Motor neuron (in vitro differentiated cells): ENCODE results near the gene ERFL. TPM values are rescaled to one million over a fixed set of nuclear protein-coding genes. Genes with fewer than 3 reads are reported as not detected.

Experiments used
- ATAC-seq, 8 experiments: fragments of 200-7000 bp; cut with Tn5 transposase; replicated peaks in 6 of 8; 2 replicates each; pipeline ENCODE4 v1.8.0; 2021; ENCODE audit warnings: mild to moderate bottlenecking in 8 of 8, moderate library complexity in 8 of 8
- H3K27ac ChIP-seq, 2 donors: fragments of 250-450 bp; sonication (Bioruptor Pico); 2 replicates each; pipeline ENCODE4 v1.9.0; 2021; ENCODE audit warnings: antibody characterized with exemption in 2 of 2, mild to moderate bottlenecking in 2 of 2, moderate library complexity in 1 of 2
- H3K4me1 ChIP-seq, 2 donors: fragments of 250-450 bp; sonication (Bioruptor Pico); replicated peaks in 1 of 2; 2 replicates each; pipeline ENCODE4 v1.6.1; 2021; ENCODE audit warnings: antibody characterized with exemption in 2 of 2, mild to moderate bottlenecking in 2 of 2, moderate library complexity in 1 of 2
- H3K4me3 ChIP-seq, 5 donors: fragments of 250-450 bp; sonication (Bioruptor Pico); 2 replicates each; pipeline ENCODE4 v1.9.0; 2021; ENCODE audit warnings: antibody characterized with exemption in 5 of 5, mild to moderate bottlenecking in 5 of 5, moderate library complexity in 4 of 5
- WGBS, 10 experiments: fragments of 450-650 bp; shearing (Covaris generic); methylation state at CpG; one replicate each; pipeline ENCODE4 v1.0.0; 2022; 5-methylcytosine and 5-hydroxymethylcytosine counted together
- in situ Hi-C, 9 experiments: fragments of 400-800 bp; cut with MboI; loops; one replicate each; pipeline ENCODE4 v1.15.0; 2021; ENCODE audit warnings: low sequenced_read_pairs in 9 of 9, low pct_unique_long_range_greater_than_20kb in 2 of 9; ENCODE audit not compliant: unreplicated experiment in 9 of 9
- total RNA-seq, 8 experiments: library from RNA; unstranded; fragments of 300-600 nt; gene quantifications; 2 replicates each; pipeline versions ENCODE4 v1.2.3 to v1.2.4, GENCODE V29; 2022

The ERFL gene
- total RNA-seq, 8 experiments from 2014 or later = 0.25 to 1.8 (median 0.59) TPM

DNA sequence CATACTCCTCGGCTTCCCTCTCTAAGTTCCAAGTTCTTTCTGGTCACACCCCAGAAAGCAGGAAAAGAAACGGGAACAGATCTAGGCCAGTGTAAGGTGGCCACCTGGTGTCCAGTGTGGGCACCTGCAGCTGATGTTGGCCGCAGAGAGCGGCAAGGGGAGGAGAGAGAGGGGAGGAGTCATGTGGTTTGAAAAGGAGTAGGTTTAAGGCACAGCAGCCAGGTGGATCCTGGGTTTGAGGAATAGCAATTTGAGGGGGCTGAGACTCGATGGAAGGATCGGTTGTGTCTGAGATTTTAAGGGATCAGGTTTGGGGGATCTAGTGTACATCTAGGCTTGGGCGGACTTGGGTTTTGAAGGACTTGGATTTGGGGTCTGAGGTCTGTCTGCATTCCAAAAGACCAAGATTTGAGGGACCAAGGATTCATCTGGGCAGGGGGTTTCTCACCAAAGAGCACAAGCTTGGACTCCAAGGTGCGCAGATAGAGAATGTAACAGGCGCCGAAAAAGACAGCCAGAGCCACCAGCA lies 29.7 kb upstream of the ERFL start:
- in situ Hi-C loops = loop anchor here in 2 of 9 experiments (10.0 kb wide), 2 partner anchors 73 to 83 kb away; partner anchors contain the start of genes ARHGEF1 (in 1 of the 2) and CD79A (in 1 of the 2)
- peak overlapping the region; percentile 92 to 96 for H3K27ac ChIP-seq
- H3K4me3 ChIP-seq = peak overlapping the region; percentile 71 to 98 (median 92)
- 0 to 30% (median 14%) methylated on average over 1 to 4 of the region's 10 CpGs; no CpG with 5 or more reads in 2 of the 10 experiments for WGBS, 10 experiments
- H3K4me1 ChIP-seq = peaks cover 5 to 10% of the 10 kb centered on the region in 2 donors
- peak; percentile 26 to 63 (median 45) for ATAC-seq

DNA sequence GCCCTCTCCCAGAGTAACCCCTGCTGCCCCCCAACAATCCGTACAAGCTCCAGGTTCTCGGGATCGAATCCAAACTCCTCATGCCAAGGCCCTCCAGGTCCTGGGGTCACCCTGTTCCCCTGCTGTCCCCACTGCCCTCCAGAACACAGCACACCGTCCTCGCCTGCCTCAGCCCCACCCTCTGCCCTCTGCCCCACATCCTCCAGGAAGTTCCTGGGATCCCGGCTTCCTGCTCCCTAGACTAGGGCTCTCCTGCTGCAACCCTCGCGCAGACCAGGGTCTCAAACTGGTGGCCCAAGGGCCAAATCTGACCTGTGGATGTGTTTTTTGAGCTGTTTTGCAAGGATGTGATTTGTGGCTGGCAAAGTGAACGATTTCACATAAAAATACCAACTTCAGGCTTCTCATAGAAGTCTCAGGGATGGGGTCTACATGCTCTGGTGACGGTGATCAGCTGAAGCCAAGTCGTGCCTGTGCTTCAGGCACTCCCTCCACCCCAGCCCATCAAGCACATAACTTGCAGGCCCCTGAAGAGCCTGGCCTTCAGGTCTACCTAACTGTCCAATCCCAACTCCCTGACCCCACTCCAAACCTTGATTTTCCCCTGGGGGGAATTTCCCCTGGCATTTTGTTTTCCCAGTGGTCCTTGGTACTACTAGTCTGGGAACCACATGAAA lies 29.1 kb upstream of the ERFL start:
- ATAC-seq = no peak

DNA sequence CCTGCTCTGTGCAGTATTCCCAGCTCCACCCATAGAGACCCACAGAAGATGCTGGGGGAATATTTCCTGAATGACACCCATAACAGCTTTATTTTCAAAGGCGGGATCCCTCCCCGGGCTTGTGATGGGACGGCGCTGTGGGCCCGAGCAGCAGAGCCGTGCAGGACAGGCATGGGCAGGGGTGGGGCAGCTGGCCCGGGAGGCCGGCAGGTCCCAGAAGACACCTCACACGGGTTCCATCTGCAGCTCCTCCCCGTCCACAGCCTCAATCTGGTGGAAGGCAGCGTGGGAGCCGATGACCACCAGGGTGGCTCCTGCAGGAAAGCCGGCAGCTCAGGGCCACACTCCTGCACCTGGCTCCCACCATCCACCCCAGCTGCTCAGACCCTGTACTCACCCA lies 28.4 kb upstream of the ERFL start:
- 93 to 100% (median 96%) methylated on average over 1 to 5 of the region's 13 CpGs; no CpG with 5 or more reads in 7 of the 10 experiments for WGBS, 10 experiments
- Histone ChIP-seq H3K4me3 (no peak overlapping the region), H3K27ac (no peak overlapping the region), H3K4me1 (peaks cover 5 to 12% of the 10 kb centered on the region in 2 donors)
- in situ Hi-C loops = loop anchor here in 2 of 9 experiments (10.0 kb wide), 2 partner anchors 72 to 82 kb away; partner anchors contain the start of genes ARHGEF1 (in 1 of the 2) and CD79A (in 1 of the 2)
- no peak for ATAC-seq

More for the DNA sequence above, 29.1 kb upstream of the ERFL start:
- Histone ChIP-seq H3K27ac (no peak overlapping the region), H3K4me1 (peaks cover 5 to 10% of the 10 kb centered on the region in 2 donors), H3K4me3 (peak overlapping the region in 2 of 5 donors; percentile 94 to 98)
- in situ Hi-C loops = loop anchor here in 2 of 9 experiments (10.0 kb wide), 2 partner anchors 72 to 82 kb away; partner anchors contain the start of genes ARHGEF1 (in 1 of the 2) and CD79A (in 1 of the 2)
- 61 to 100% (median 88%) methylated on average over 1 to 5 of the region's 11 CpGs; no CpG with 5 or more reads in 4 of the 10 experiments for WGBS, 10 experiments

DNA sequence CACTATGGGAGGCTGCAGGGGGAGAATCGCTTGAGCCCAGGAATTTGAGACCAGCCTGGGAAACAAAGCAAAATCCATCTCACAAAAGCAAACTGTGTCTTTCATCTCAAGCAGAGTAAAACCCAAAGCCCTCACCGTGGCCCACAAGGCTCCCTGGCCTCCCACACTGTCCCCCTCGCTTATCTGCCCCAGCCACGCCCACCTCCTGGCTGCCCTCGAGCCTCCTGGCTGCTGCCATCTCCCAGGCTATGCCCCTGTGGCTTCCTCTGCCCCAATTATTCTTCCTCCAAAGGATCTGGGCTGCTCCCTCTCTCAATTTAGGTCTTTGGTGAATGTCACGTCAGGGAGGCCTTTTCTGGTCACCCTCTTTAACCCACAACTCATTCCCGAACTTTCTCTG lies 27.3 kb upstream of the ERFL start:
- 60 to 100% (median 80%) methylated on average over 1 to 4 of the region's 7 CpGs; no CpG with 5 or more reads in 6 of the 10 experiments for WGBS, 10 experiments
- in situ Hi-C loops = loop anchor here in 2 of 9 experiments (10.0 kb wide), 2 partner anchors 71 to 81 kb away; partner anchors contain the start of genes ARHGEF1 (in 1 of the 2) and CD79A (in 1 of the 2)
- Histone ChIP-seq H3K4me1 (peaks cover 5 to 15% of the 10 kb centered on the region in 2 donors), H3K27ac (no peak overlapping the region), H3K4me3 (no peak overlapping the region)
- ATAC-seq = no peak

DNA sequence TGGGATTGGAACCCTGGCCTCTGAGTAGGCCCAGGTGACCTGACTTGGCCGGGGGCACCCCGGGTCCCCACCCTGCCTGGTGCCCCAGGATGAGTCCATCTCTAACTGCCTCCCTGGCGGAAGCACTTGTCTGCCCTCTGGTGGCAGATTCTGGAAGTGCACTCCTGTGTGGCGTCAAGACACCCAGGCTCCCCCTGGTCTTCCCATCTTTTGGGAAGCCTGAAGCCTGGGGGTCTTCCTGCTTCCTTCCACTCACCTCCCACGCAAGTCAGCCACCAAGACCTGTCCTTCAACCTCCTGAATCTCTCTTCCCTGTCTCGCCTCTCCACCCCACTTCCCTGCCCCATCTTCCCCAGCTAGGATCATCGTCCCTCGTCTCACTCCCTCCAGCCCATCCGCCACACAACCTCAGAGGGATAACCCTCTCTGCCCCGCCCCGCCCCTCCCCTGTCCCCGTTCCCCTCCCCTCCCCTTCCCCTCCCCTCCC lies 23.5 kb upstream of the ERFL start:
- no peak overlapping the region for H3K4me3 ChIP-seq
- WGBS, 10 experiments = 0% methylated on average over 2 to 4 of the region's 12 CpGs; no CpG with 5 or more reads in 8 of the 10 experiments
- no peak overlapping the region for H3K27ac ChIP-seq
- in situ Hi-C loops = loop anchor here in 2 of 9 experiments (10.0 kb wide), 2 partner anchors 67 to 77 kb away; partner anchors contain the start of genes ARHGEF1 (in 1 of the 2) and CD79A (in 1 of the 2)
- peak; percentile 78 to 97 (median 82) for ATAC-seq
- peaks cover 0 to 5% of the 10 kb centered on the region in 2 donors for H3K4me1 ChIP-seq

DNA sequence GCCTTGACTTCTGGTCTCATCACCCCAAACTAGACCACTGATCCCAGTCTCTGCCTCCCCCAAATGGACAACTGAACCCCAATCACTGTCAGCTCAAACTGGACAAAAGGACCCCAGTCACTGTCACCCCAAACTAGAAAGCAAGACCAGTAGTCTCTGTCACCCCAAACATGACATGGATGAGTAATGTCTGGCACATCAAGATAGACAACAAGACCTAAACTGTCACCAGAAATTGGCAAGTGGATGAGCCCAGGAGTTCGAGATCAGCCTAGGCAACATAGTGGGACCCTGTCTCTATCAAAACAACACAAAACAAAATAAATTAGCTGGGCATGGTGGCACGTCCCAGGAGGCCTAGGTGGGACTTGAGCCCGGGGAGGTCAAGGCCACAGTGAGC lies 18.8 kb upstream of the ERFL start:
- 33 to 80% (median 67%) methylated on average over 1 to 3 of the region's 3 CpGs; no CpG with 5 or more reads in 6 of the 10 experiments for WGBS, 10 experiments
- no peak for ATAC-seq
- in situ Hi-C loops = no loop called here
- no peak overlapping the region for H3K4me3 ChIP-seq
- peaks cover 0 to 5% of the 10 kb centered on the region in 2 donors for H3K4me1 ChIP-seq
- no peak overlapping the region for H3K27ac ChIP-seq

DNA sequence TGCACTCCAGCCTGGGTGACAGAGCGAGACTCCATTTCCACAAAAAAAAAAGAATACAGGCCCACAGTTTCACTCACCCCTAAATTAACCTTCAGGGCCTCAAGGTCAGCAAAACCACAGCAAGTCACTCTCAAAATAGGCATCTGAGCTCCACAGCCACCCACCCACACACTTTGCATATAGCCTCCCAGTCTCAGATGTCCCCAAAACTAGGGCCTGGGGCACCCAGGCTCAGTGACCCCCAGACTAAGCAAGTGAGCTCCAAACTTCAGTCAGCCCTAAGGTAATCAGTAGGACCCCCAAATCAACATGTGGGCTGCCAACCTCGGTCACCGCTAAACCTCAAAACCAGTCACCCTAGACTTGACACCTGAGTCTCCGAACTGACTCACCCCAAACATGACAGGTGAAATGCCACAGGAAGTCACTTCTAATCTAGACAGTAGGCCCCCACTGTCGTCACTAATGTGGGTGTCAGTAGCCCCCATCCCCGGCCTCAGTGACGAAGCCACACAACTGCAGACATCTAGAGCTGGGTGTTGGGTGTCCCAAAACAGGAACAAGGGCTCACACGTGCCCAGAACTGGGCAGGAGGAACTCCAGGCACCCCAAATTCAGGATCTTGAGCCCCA lies 17.0 kb upstream of the ERFL start:
- Histone ChIP-seq H3K4me1 (peaks cover 3 to 4% of the 10 kb centered on the region in 2 donors), H3K4me3 (no peak overlapping the region), H3K27ac (no peak overlapping the region)
- no peak for ATAC-seq
- WGBS, 10 experiments = 40 to 100% (median 71%) methylated on average over 1 to 3 of the region's 8 CpGs; no CpG with 5 or more reads in 5 of the 10 experiments
- in situ Hi-C loops = no loop called here

DNA sequence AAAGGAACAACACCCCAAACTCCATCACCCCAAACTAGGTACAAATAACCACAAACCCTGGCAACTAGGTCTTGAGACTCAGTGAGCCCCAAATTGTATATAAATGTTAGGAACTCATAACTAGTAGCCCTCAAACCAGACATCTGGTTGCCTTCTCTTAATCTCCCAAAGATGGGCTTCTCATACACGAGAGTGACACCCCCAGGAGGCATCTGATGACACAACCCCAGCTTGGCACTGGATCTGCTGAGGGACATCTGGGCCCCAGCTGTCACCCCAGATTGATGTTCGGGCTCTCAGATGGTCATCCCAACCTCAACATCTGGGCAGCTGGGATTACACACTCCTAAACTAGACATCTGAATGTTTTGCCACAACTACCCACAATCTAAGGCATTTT lies 16.1 kb upstream of the ERFL start:
- WGBS, 10 experiments = 0 to 64% (median 17%) methylated on average over 1 to 2 of the region's 2 CpGs; no CpG with 5 or more reads in 7 of the 10 experiments
- Histone ChIP-seq H3K27ac (no peak overlapping the region), H3K4me3 (no peak overlapping the region), H3K4me1 (peaks cover 4 to 7% of the 10 kb centered on the region in 2 donors)
- in situ Hi-C loops = no loop called here
- no peak for ATAC-seq

DNA sequence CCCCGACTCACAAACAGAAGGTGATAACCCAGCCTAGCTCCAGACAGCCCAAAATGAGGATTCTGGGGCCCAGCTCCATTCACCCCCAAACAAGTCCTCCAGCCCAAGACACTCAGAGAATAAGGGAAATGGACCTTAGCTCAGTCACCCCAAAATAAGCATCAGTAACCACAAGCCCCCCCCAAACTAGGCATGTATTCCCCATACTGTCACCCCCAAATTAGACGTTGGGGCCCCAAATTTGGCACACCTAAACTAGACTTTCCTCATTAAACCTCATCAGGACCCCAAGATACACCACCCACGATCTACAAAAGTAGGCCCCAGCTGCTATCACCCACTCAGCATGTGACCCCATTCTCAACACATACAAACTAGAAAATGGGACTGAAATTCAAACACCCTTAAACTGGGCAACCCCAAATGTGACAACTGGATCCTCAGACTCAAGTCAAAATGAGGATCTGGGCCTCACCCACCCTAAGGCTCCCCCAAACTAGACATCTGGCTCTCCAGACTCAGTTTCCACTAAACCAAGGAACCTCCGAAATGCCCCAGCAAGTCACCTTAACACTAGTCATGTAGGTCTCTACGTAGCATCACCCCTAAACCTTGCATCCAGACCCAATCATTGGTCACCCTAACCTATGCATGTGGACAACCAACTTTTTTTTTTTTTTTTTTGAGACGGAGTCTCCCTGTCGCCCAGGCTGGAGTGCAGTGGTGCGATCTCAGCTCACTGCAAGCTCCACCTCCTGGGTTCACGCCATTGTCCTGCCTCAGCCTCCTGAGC lies 13.4 kb upstream of the ERFL start:
- peaks cover 17 to 21% of the 10 kb centered on the region in 2 donors for H3K4me1 ChIP-seq
- no peak overlapping the region for H3K27ac ChIP-seq
- 83 to 100% (median 92%) methylated on average over 1 to 3 of the region's 9 CpGs; no CpG with 5 or more reads in 5 of the 10 experiments for WGBS, 10 experiments
- peak overlapping the region in 3 of 5 donors; percentile 36 to 44 (median 41) for H3K4me3 ChIP-seq
- no peak for ATAC-seq
- in situ Hi-C loops = no loop called here

DNA sequence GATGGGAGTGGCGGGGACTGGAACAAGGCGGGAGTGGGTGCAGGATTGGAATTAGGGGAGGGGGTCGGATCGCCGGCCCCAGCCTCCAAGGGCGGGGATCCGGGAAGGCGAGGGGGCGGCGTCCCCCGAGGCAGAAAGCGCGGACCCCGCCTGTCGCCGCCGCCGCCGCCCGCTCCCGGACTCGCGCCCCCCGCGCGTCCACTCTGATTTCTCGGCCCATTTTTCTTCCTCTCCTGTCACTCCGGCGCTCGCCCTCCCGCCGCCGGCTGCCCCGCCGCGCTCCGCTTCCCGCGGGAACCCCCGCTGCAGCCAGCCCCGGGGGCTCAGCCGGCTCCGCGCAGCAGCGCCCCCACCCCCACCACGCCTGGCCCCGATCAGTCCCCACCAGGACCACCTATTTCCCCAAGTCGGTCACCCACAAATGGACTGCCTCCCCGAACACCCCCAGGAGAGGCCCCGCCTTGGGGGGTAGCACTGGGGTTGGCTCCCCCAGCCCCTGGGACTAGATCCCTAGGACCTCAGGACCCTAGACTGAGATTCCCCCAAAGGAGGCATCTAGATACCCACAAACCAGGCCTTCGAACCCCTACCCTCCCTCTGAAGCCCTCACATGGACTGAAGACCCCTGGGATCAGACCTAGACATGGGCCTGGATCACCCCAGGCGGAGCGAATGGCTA lies 12.6 kb upstream of the ERFL start:
- ATAC-seq = peak in 5 of 8 experiments; percentile 28 to 44 (median 32)
- peak overlapping the region; percentile 26 to 44 (median 36) for H3K4me3 ChIP-seq
- no CpG with 5 or more reads among the region's 53 CpGs for WGBS, 10 experiments
- H3K27ac ChIP-seq = peak overlapping the region in 1 of 2 donors; percentile 84
- in situ Hi-C loops = no loop called here
- peaks cover 25 to 28% of the 10 kb centered on the region in 2 donors for H3K4me1 ChIP-seq

DNA sequence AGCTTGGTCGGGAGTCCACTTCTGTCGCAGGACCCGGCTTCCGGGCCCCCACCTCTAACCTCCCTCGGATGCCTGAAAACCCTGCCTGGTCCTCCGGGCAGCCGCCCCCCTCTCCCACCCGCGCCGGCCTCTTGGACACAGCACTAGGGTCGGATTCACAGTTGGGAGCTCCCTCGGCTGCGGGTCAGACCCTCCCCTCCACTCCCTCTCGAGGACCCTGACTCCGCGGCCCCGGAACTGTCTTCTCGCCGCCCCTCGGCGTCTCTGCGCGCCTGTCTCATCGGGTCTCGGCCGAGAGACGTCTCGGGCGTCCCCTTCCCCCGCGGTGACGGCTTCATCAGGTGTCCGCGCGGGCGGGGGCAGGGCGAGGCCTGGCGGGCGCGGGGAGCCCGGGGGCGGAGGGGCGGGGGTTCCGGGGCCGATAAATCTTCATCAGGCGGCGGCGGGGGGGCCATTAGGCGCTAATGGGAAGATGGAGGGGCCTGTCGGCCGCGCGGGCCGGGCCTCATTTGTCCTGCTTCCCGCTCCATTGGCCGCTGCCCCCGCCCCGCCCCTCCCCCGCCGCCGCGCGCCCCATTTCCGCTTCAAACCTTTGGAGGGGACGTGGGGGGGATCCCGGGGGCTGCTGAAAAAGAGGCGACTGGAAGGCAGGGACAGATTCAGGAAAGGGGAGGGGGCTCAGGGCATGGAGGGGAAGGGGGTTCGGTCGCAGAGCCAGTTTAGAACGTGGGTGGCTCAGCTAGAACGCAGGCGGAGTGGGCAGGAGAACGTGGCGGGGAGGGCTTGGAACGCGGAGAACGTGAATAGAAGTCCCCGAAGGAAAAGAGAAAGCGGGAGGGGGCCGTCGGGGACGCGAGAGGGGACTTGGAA lies 11.8 kb upstream of the ERFL start:
- in situ Hi-C loops = no loop called here
- peaks cover 32 to 35% of the 10 kb centered on the region in 2 donors for H3K4me1 ChIP-seq
- 0% methylated on average over 1 of the region's 83 CpGs; no CpG with 5 or more reads in 9 of the 10 experiments for WGBS, 10 experiments
- ATAC-seq = peak in 6 of 8 experiments; percentile 18 to 78 (median 72)
- H3K27ac ChIP-seq = peak overlapping the region in 1 of 2 donors; percentile 84
- H3K4me3 ChIP-seq = peak overlapping the region; percentile 26 to 44 (median 36)
